GM23338 (cell line): ENCODE results near the gene SPINK14. TPM values are rescaled to one million over a fixed set of nuclear protein-coding genes. Genes with fewer than 3 reads are reported as not detected.

ENCODE experiments used
- ATAC-seq: fragments of 200-7000 bp; cut with Tn5 transposase; 3 replicates; pipeline ENCODE4 v1.9.1; 2020
- DNase-seq: peaks from one replicate; pipeline ENCODE4 v3.0.0-alpha.2; 2015; ENCODE audit warnings: low spot score
- H2AFZ ChIP-seq: fragments of 200-600 bp; sonication (generic); 2 replicates; pipeline ENCODE4 v1.8.0; 2016; ENCODE audit warnings: antibody characterized with exemption, mild to moderate bottlenecking, moderate library complexity
- H3F3A ChIP-seq: fragments of 200-600 bp; sonication (generic); replicated peaks from 2 replicates; pipeline ENCODE4 v1.8.0; 2017; ENCODE audit warnings: antibody characterized with exemption, mixed run types, low read depth
- H3K27ac ChIP-seq: fragments of 200-600 bp; sonication (generic); 2 replicates; pipeline ENCODE4 v1.6.1; 2016; ENCODE audit warnings: low read depth
- H3K27me3 ChIP-seq: fragments of 200-600 bp; sonication (generic); 2 replicates; pipeline ENCODE4 v1.8.0; 2016; ENCODE audit warnings: mild to moderate bottlenecking, mixed run types, moderate library complexity; ENCODE audit not compliant: insufficient read depth
- H3K36me3 ChIP-seq: fragments of 200-600 bp; sonication (generic); 2 replicates; pipeline ENCODE4 v1.8.0; 2016; ENCODE audit warnings: mild to moderate bottlenecking; ENCODE audit not compliant: insufficient read depth
- H3K4me1 ChIP-seq: fragments of 200-600 bp; sonication (generic); 2 replicates; pipeline ENCODE4 v1.8.0; 2016; ENCODE audit warnings: mild to moderate bottlenecking, moderate library complexity; ENCODE audit not compliant: insufficient read depth
- H3K4me2 ChIP-seq: fragments of 200-600 bp; sonication (generic); 2 replicates; pipeline ENCODE4 v1.7.1; 2017; ENCODE audit warnings: mixed run types
- H3K4me3 ChIP-seq: fragments of 200-600 bp; sonication (generic); 2 replicates; pipeline ENCODE4 v1.6.1; 2016; ENCODE audit warnings: mixed run types
- H3K79me2 ChIP-seq: fragments of 200-600 bp; sonication (generic); replicated peaks from 2 replicates; pipeline ENCODE4 v1.8.0; 2017; ENCODE audit warnings: mild to moderate bottlenecking; ENCODE audit not compliant: insufficient read depth
- H3K9me2 ChIP-seq: fragments of 200-600 bp; sonication (generic); 2 replicates; pipeline ENCODE4 v1.8.0; 2017; ENCODE audit not compliant: insufficient read depth
- H4K20me1 ChIP-seq: fragments of 200-600 bp; sonication (generic); replicated peaks from 2 replicates; pipeline ENCODE4 v1.8.0; 2017; ENCODE audit warnings: mild to moderate bottlenecking; ENCODE audit not compliant: insufficient read depth
- H3K27ac Mint-ChIP-seq: 2 replicates; pipeline ENCODE4 v1.8.0; 2020; ENCODE audit warnings: inconsistent platforms, mild to moderate bottlenecking, moderate library complexity, mixed read lengths
- H3K27me3 Mint-ChIP-seq: 3 replicates; pipeline ENCODE4 v1.8.0; 2022; ENCODE audit warnings: low read depth, mild to moderate bottlenecking, moderate library complexity, mixed read lengths, inconsistent platforms; ENCODE audit not compliant: insufficient read depth, poor library complexity
- H3K36me3 Mint-ChIP-seq: 3 replicates; pipeline ENCODE4 v1.8.0; 2021; ENCODE audit warnings: low read depth, mild to moderate bottlenecking, inconsistent platforms, moderate library complexity, mixed read lengths
- H3K4me1 Mint-ChIP-seq: 3 replicates; pipeline ENCODE4 v1.8.0; 2020; ENCODE audit warnings: mild to moderate bottlenecking, inconsistent platforms, mixed read lengths
- H3K4me3 Mint-ChIP-seq: 3 replicates; pipeline ENCODE4 v1.8.0; 2021; ENCODE audit warnings: moderate library complexity, mild to moderate bottlenecking, inconsistent platforms, mixed read lengths
- H3K9me3 Mint-ChIP-seq: 3 replicates; pipeline ENCODE4 v1.8.0; 2020; ENCODE audit warnings: moderate library complexity, mild to moderate bottlenecking, inconsistent platforms, mixed read lengths
- EZH2 ChIP-seq: fragments of 200-600 bp; sonication (generic); IDR thresholded peaks from one replicate; pipeline ENCODE4 v1.8.0; 2017; ENCODE audit warnings: antibody characterized with exemption, mild to moderate bottlenecking, low read depth; ENCODE audit not compliant: unreplicated experiment
- EZH2phosphoT487 ChIP-seq: fragments of 200-600 bp; sonication (generic); IDR thresholded peaks from one replicate; pipeline ENCODE4 v1.8.1; 2018; ENCODE audit warnings: antibody characterized with exemption; ENCODE audit not compliant: unreplicated experiment
- REST ChIP-seq: IDR thresholded peaks from one replicate; pipeline ENCODE4 v1.6.1; 2018; ENCODE audit warnings: antibody characterized with exemption; ENCODE audit not compliant: unreplicated experiment
- ZNF462 ChIP-seq: fragments of 250-450 bp; sonication (Bioruptor Pico); IDR thresholded peaks from 2 replicates; pipeline ENCODE4 v1.5.0; 2020; ENCODE audit warnings: mild to moderate bottlenecking, moderate library complexity
- polyA plus RNA-seq: library from polyadenylated mRNA; unstranded; fragments of >200 nt; fragmentation: Nextera tagmentation; extraction: Ambion mirVana; gene quantifications from 2 replicates; pipeline ENCODE4 v1.2.1, GENCODE V29; 2016
- total RNA-seq: library from RNA; depleted of rRNA; stranded (reverse); fragments of >200 nt; shearing (Covaris generic); gene quantifications from 2 replicates; pipeline ENCODE4 v1.2.3, GENCODE V29; 2014

SPINK14 gene
- total and polyA plus RNA-seq, 2 experiments from 2014 or later, result not detected

GRCh38 chr5:148141645-148142044 lies 26.7 kb upstream of the SPINK14 start (continued):
- TF ChIP-seq REST (no peak), EZH2 (no peak)

GRCh38 chr5:148145916-148146315 lies 22.4 kb upstream of the SPINK14 start:
- Mint-ChIP-seq H3K4me3 (no peak overlapping the region), H3K27ac (no peak overlapping the region), H3K9me3 (no peaks in the 10 kb centered on the region; the same call in 2 of the 3 replicates), H3K27me3 (no peaks in the 10 kb centered on the region), H3K4me1 (no peaks in the 10 kb centered on the region), H3K36me3 (no peaks in the 10 kb centered on the region)
- ATAC-seq, result peak; percentile 61; the same call in 2 of the 3 replicates
- peak; percentile 71 for DNase-seq
- Histone ChIP-seq H3K4me2 (no peak overlapping the region), H3K27me3 (no peaks in the 10 kb centered on the region), H4K20me1 (no peaks in the 10 kb centered on the region), H3K36me3 (no peaks in the 10 kb centered on the region), H3K79me2 (no peaks in the 10 kb centered on the region), H3K4me3 (no peak overlapping the region), H2AFZ (no peak overlapping the region), H3K27ac (no peak overlapping the region), H3K9me2 (peaks cover 8% of the 10 kb centered on the region; the same call in 1 of the 2 replicates), H3K4me1 (peaks cover 5% of the 10 kb centered on the region; the same call in 1 of the 2 replicates), H3F3A (no peaks in the 10 kb centered on the region)
- TF ChIP-seq EZH2phosphoT487 (no peak), ZNF462 (CRISPR knock-in tag) (peak; percentile 52; the same call in 1 of the 2 replicates)
